Psoas muscle (tissue), 8 donors: ENCODE measurements around the gene FLT3. TPM values are rescaled to one million over a fixed set of nuclear protein-coding genes. Genes with fewer than 3 reads are reported as not detected.
"Not testable (repeated sequence)": the region's sequence is repeated elsewhere in the genome, so short reads cannot be mapped to it uniquely, and the experiment has no call there.

Experiments used
- ATAC-seq, 4 donors: fragments of 200-7000 bp; cut with Tn5 transposase; one replicate each; pipeline ENCODE4 v1.9.1; 2020; ENCODE audit warnings: moderate library complexity in 3 of 4, mild to moderate bottlenecking in 2 of 4
- DNase-seq, 2 donors: peaks; one replicate each; pipeline ENCODE4 v3.0.0-alpha.2; 2020
- H3K27ac ChIP-seq: fragments of 200-600 bp; one replicate; pipeline ENCODE4 v1.8.0; 2022
- H3K27me3 ChIP-seq, 3 donors: fragments of 200-600 bp in 1 of 3; one replicate each; pipeline versions ENCODE4 v1.6.1 to v1.8.0; 2013 to 2022; ENCODE audit warnings: low read length in 2 of 3, mild to moderate bottlenecking in 2 of 3, moderate library complexity in 1 of 3; ENCODE audit not compliant: insufficient read depth in 3 of 3
- H3K36me3 ChIP-seq, 2 donors: fragments of 200-600 bp in 1 of 2; one replicate each; pipeline versions ENCODE4 v1.6.1 to v1.8.0; 2013 to 2022; ENCODE audit warnings: low read depth in 1 of 2, mild to moderate bottlenecking in 1 of 2, moderate library complexity in 1 of 2; ENCODE audit not compliant: insufficient read depth in 1 of 2
- H3K4me1 ChIP-seq: fragments of 200-600 bp; one replicate; pipeline ENCODE4 v1.8.0; 2022
- H3K4me3 ChIP-seq: fragments of 200-600 bp; one replicate; pipeline ENCODE4 v1.8.0; 2022; ENCODE audit warnings: mild to moderate bottlenecking
- H3K9me3 ChIP-seq: fragments of 200-600 bp; one replicate; pipeline ENCODE4 v1.8.0; 2022
- WGBS, 3 donors: extraction: QIAGEN DNeasy Blood & Tissue Kit; methylation state at CpG; one replicate each; pipeline versions ENCODE4 v1.1.6 to v1.1.7; 2013; 5-methylcytosine and 5-hydroxymethylcytosine counted together
- intact Hi-C, 2 donors: fragments of 100-400 bp; cut with DNase I; formaldehyde crosslinking; loops; one replicate each; pipeline versions ENCODE4 v1.11.0 to v1.14.2; 2022
- polyA plus RNA-seq, 3 donors: library from polyadenylated mRNA; stranded (reverse); fragments of 200-250 nt; gene quantifications; one replicate each; pipeline ENCODE4 v1.2.3, GENCODE V29; 2013
- total RNA-seq, 4 donors: library from RNA; stranded (reverse); fragmentation: NEBNext Ultra II Directional in 2 of 4; extraction: Animal tissue kit (Norgen Biotek cat#: 25700) in 2 of 4; gene quantifications; one replicate each; pipeline versions ENCODE4 v1.2.1 to v1.2.4, GENCODE V29; 2021 to 2023
- TF ChIP-seq, protein P1 (sequence below): fragments of 200-600 bp; IDR thresholded peaks from one replicate; pipeline ENCODE4 v1.8.0; 2022; ENCODE audit warnings: antibody characterized with exemption
- donor health status: healthy with polysubstance abuse.
- donor health status: DM: no; HTN: no; CAD: no; lungs with moderate emphysema.
- donor health status: Bipolar disorder and iron deficiency.
- donor health status: healthy.
- donor health status: DM: yes; HTN: yes; CAD: no.
- donor health status: DM: no; HTN: no; CAD: no.
- donor health status: DM: no; HTN: no; CAD: no.
- donor health status: DM: yes; HTN: yes; CAD: no.

Gene FLT3
- total and polyA plus RNA-seq, 7 donors = 0.04 to 0.19 (median 0.06) TPM; not detected in 2

DNA sequence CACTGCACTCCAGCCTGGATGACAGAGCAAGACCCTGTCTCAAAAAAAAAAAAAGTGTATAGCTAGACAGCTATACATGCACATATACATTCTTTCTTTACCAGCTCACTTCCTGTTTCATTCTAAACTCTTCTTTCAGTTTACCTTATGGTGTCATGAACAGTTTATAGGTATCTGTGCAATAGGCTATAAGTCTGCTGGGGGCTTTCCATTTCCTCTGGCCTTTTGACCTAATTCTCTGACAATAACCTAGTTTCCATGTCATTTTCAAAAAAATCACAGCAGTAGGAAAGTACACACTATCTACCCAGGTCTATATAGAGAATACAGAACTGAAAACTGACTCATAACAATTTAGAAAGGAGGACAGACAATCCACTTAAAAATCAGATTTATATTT is 87.5 kb downstream of the FLT3 start:
- Histone ChIP-seq H3K27me3 (peaks cover 0 to 7% (median 3%) of the 10 kb centered on the region in 3 donors), H3K36me3 (no peaks in the 10 kb centered on the region), H3K27ac (no peak overlapping the region), H3K4me3 (no peak overlapping the region), H3K4me1 (no peaks in the 10 kb centered on the region), H3K9me3 (no peaks in the 10 kb centered on the region)
- DNase-seq = no peak
- ATAC-seq = no peak
- intact Hi-C loops = no loop called here
- TF ChIP-seq, protein P1, sequence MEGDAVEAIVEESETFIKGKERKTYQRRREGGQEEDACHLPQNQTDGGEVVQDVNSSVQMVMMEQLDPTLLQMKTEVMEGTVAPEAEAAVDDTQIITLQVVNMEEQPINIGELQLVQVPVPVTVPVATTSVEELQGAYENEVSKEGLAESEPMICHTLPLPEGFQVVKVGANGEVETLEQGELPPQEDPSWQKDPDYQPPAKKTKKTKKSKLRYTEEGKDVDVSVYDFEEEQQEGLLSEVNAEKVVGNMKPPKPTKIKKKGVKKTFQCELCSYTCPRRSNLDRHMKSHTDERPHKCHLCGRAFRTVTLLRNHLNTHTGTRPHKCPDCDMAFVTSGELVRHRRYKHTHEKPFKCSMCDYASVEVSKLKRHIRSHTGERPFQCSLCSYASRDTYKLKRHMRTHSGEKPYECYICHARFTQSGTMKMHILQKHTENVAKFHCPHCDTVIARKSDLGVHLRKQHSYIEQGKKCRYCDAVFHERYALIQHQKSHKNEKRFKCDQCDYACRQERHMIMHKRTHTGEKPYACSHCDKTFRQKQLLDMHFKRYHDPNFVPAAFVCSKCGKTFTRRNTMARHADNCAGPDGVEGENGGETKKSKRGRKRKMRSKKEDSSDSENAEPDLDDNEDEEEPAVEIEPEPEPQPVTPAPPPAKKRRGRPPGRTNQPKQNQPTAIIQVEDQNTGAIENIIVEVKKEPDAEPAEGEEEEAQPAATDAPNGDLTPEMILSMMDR = no peak

DNA sequence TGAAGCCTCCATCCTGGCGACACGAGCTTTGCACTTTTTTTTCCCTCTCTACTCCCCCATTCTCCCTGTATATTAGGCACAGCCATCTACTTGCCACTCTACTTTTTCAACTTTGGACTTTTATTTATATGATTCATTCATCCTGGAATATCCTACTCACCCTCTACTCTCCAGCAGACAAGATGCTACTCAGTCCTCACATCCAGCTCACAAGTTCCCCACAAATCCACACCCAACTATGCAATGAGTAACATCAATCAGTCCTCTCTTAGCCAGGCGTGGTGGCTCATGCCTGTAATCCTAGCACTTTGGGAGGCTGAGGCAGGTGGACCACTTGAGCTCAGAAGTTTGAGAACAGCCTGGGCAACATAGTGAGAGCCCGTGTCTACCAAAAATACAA is 88.0 kb downstream of the FLT3 start:
- intact Hi-C loops = no loop called here
- TF ChIP-seq, protein P1 = no peak
- Histone ChIP-seq H3K27me3 (peaks cover 0 to 7% (median 3%) of the 10 kb centered on the region in 3 donors), H3K4me1 (no peaks in the 10 kb centered on the region), H3K36me3 (no peaks in the 10 kb centered on the region), H3K27ac (no peak overlapping the region), H3K9me3 (no peaks in the 10 kb centered on the region), H3K4me3 (no peak overlapping the region)
- ATAC-seq (no peak), DNase-seq (no peak)
- 82 to 88% (median 85%) methylated on average over 4 of the region's 4 CpGs for WGBS, 3 donors

DNA sequence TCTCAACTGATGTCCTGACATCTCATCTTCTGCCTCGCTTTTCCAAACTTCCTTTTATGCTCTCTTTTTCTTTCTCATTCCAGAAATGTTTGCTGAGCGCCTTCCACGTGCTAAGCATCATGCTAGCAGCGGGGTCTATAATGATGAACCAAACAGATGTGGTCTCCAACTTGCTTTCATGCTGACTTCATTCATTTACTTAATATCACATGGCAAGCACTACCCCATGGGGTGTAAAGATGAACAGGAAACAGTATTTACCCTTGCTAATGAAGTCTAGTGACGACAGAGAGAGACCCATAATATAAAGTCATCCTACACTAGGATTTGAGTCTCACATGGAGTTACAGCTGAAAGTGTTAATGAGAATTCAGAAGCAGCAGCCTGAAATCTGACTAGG is 90.3 kb downstream of the FLT3 start:
- no peaks in the 10 kb centered on the region for H3K9me3 ChIP-seq
- WGBS, 3 donors = 64 to 67% (median 64%) methylated on average over 5 of the region's 5 CpGs
- H3K27me3 ChIP-seq = peaks cover 0 to 7% (median 0%) of the 10 kb centered on the region in 3 donors
- H3K4me3 ChIP-seq = no peak overlapping the region
- no peak for DNase-seq
- H3K4me1 ChIP-seq = no peaks in the 10 kb centered on the region
- TF ChIP-seq, protein P1 = no peak
- intact Hi-C loops = no loop called here
- ATAC-seq = no peak
- no peaks in the 10 kb centered on the region for H3K36me3 ChIP-seq
- no peak overlapping the region for H3K27ac ChIP-seq

DNA sequence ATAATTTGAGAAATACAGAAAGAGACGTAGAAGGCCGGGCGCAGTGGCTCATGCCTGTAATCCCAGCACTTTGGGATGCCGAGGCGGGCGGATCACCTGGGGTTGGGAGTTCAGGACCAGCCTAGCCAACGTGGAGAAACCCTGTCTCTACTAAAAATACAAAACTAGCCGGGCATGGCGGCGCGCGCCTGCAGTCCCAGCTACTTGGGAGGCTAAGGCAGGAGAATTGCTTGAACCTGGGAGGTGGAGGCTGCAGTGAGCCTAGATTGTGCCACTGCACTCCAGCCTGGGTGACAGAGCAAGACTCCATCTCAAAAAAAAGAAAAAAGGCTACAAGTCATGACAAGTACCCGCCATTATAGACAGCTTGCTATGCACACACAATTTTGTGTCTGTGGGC is 95.4 kb downstream of the FLT3 start:
- ATAC-seq, DNase-seq, H3K27ac ChIP-seq, H3K36me3 ChIP-seq, H3K9me3 ChIP-seq, H3K4me1 ChIP-seq, H3K27me3 ChIP-seq, H3K4me3 ChIP-seq, intact Hi-C loops: not testable (repeated sequence)
- WGBS, 3 donors = 91 to 93% (median 92%) methylated on average over 13 of the region's 13 CpGs

DNA sequence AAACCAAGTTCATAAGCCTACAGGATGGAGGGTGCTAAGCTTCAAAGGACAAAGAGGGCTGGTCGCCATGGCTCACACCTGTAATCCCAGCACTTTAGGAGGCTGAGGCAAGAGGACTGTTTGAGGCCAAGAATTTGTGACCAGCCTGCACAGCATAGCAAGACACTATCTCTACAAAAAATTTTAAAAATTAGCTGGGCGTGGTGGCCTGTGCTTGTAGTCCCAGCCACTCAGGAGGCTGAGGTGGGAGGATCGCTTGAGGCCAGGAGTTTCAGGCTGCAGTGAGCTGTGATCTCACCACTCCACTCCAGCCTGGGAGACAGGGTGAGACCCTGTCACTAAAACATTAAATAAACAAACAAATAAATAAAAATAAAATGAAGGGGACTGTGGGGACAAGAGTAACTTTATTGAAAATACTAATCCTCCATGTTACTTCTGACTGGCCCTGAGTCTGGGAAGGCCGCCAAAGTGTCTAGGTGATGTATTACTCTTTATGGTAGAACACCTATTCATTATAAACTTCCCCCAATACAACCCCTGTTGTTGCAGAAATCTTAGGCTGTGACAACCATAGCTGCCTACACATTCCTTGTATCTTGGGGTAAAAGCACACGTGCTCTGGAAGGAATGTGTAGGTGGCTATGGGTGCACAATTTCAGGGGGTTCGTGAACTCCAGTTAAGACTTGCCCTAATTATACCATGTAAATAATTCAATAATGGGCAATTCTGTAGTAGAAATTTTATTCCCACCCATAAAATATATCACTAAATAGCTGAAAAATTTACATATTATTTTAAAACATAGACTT is 97.3 kb downstream of the FLT3 start:
- TF ChIP-seq, protein P1 = no peak
- no peaks in the 10 kb centered on the region for H3K36me3 ChIP-seq
- DNase-seq (no peak), ATAC-seq (no peak)
- no peaks in the 10 kb centered on the region for H3K9me3 ChIP-seq
- H3K4me3 ChIP-seq = no peak overlapping the region
- no peak overlapping the region for H3K27ac ChIP-seq
- no peaks in the 10 kb centered on the region for H3K4me1 ChIP-seq
- H3K27me3 ChIP-seq = no peaks in the 10 kb centered on the region
- 76 to 83% (median 80%) methylated on average over 6 of the region's 6 CpGs for WGBS, 3 donors
- intact Hi-C loops = no loop called here
